ENCODE data around the gene CTDSPL.

Gene CTDSPL

DNA sequence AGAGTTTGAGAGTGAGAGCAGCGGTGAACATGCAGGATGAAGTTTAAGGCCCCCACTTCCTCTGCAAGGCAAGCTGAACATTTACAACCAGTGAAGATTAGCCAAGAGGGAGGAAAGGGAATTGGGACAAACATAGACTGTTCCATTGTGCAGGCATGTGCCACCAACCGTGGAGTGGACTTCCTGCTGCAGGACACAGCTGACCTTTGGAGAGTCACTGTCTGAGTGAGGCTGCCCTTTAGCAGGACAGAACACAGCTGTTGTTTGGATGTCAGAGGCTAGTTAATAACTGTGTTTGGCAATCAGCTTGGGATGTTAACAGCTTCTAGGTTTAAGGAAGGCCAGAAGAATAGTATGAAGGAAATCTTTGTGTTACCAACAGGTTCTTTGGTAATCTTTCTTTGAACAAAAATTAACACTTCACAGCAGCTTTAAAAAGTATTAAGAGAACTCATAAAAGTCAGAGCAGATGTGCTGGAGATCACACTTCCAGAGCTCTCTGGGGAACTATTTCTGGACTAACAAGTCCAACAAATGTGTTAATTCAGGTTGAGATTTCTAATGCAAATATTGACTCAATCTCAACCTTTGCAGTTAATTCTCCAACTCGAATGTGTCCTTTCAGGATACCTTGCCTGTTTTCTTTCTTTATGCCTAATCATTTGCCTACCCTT is 31.4 kb downstream of the CTDSPL start:
- DNase-seq, result no peak

- no peak for DNase-seq
These were observed 35.1 kb downstream of the CTDSPL start for GRCh38 chr3:37896827-37897226.

DNA sequence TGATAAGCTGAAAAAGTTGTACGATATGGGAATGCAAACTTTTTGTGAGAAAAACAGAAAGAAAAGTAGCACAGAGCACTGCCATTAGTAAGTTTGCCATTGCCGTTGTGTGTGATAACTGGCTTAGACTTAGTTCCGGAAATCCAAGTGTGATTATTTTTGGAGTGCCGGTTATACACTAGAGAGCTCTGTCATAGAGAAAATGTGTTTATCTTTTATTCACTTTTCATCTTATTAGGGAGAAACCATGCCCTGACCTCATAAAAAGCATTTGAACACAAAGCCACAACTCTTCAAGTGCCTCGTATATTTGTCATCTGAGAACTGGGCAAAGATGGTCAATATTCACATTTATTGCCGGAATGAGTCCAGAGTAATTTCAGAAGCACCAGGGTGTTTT is 36.1 kb downstream of the CTDSPL start:
- DNase-seq, result no peak

- no peak for DNase-seq
These were observed 36.7 kb downstream of the CTDSPL start for GRCh38 chr3:37898424-37898823.

- DNase-seq, result no peak
These were observed 37.5 kb downstream of the CTDSPL start for GRCh38 chr3:37899101-37899707.

GRCh38 chr3:37899711-37900306 is 38.1 kb downstream of the CTDSPL start:
- no peak for DNase-seq

DNA sequence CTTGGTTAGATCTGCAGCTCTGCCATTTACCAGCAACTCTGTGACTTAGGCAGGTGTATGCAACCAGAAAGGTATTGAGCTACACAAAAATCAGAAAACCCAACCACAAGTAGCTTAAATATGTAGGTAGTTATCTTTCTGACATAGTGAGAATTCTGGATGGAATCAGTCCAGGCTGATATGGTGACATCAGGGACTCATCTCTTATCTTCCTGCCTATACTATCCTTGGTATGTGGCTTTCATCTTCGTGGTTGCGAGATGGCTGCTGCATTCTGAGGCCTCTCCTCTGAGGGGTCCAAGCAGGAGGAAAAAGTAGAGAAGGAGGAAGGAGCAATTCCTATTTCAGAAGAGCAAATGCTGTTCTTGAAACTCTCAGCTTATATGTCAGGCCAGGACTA is 40.0 kb downstream of the CTDSPL start:
- no peak for DNase-seq

DNA sequence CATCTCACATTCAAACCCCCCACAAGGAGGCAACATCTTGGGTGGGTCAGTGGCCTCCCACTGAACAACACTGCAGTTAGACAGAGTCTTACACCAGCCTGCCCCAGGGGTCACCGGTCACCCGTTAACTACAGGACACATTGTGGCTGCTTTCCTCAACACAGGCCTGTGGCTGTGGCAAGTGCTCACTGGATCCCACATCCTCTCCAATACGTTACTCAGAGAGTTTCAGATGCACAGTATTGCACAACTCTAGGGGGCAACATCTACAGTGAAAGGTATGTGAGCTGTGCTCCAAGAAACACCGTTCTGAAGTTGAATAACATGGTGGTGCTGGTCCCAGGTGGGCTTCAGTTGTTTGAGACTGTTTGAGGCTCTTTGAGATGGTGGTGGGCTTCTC is 41.0 kb downstream of the CTDSPL start:
- DNase-seq, result no peak

DNA sequence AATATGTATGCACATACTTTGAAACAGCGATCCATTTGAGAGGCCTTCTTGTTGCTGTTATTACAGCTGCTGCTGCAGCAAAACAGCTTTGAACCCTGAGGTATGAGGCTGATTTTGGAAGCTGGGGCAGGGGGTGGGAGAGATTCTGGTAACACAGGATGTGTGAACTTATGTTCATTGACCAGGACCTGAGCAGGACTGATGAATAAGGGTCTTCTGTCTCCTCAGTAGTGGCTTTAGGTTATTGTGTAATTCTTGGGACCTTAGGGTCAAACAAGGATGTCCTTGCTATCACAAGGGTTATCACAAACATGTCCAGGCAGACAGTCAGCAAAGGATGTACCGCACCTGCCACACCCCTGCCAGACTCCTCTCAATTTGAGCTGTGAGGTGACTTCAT is 41.6 kb downstream of the CTDSPL start:
- DNase-seq, result no peak

- DNase-seq, result no peak
These were observed 42.1 kb downstream of the CTDSPL start for GRCh38 chr3:37903734-37904133.

- DNase-seq, result no peak
These were observed 42.9 kb downstream of the CTDSPL start for GRCh38 chr3:37904601-37905000.

GRCh38 chr3:37905346-37905745 is 43.7 kb downstream of the CTDSPL start:
- DNase-seq, result no peak

DNA sequence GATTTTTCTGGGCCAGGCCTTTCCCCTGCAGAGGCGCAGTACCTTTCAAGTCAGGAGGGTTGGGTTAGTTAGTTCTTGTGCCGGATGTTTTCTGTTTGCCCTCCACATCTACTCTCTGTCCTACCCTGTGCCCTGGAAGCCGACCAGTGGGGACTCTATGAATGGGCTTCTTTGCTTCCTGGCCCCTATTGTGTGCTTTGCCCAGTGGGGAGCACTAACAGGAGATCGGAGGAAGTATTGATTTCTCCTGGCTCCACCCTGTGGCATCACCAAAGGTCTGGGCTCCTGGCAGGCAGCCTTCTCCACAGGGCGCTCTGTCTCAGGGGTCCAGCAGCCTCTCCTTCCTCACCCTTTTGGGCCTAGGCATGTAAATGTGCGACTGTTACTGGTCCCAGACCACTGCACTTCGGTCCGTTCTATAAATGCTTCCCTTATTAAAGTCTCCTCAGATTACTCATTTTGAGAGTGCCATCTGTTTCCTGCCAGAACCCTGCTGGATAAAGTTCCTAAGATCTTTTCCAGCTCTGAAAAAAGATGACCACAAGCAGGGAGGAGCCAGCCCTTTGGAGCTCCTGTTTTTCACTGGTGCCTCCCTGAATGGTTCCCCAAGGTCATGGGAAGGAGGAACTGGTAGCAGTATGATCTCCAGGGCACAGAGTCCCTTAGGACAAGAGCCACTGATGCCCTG is 44.5 kb downstream of the CTDSPL start:
- peak; percentile 3 for DNase-seq

DNA sequence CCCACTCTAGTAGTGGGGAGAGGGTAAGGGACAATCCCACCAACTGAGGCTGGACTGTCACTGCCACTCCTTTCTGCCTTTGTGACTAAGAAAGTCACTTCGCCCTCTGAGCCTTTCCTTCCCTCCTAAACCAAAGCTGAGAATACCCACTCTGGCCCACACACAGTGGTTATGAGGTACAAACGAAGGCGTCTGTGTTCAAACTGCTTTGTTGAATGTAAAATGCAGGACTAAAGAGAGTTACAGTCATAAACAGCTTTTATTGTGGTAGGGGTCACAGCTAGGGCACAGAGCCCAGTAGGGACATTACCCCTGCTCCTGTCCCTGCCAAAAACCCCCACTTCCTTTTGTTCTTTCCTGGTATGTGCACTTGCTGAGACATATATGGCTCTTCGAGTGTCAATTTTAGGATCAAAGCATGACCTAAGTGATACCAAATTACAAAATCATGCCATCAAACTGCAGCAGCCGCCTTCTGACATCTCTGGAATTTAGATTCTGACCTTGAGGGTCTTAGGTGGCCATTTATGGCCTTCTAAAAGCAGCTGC is 45.1 kb downstream of the CTDSPL start:
- no peak for DNase-seq

GRCh38 chr3:37907371-37907770 is 45.7 kb downstream of the CTDSPL start:
- DNase-seq, result no peak

GRCh38 chr3:37907906-37908305 is 46.2 kb downstream of the CTDSPL start:
- no peak for DNase-seq

DNA sequence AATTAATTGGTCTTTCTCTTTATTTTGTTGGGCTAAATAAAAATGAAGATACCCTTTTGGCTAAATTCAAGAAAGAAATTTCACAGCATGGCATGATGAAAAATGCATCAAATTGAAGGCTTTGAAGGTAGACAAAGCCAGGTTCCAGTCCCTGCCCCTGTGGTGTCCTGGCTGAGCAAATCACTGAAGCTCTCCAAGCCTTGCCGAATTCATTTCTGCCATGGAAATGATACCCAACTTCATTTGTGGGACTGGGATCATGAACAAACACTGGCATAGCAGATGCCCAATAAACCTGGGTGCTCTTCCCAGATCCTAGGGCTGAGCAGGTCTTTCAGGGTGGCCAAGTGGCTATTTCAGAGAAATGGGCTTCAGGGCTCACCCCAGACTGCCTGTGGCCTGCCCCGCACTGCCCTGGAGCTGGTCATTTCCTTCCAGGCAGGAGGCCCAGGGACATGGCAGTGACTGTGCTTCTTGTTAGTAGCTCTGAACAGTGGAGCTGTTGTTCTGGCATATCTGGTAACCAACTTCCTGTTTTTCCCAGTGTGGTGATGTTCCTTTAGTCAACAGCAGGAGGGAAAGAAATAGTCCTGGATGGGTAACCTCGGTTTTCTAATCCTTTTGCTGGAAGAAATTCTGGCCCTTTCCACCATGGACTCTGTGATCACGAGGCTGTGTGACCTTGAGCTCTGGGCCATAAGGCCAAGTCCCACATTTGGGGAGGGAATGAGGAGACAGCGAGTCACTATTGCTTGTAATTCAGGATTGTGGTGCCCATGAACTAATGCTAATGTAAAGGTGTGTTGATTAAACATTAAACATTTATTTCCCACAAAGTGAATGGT is 47.6 kb downstream of the CTDSPL start:
- no peak for DNase-seq

- no peak for DNase-seq
These were observed 49.2 kb downstream of the CTDSPL start for GRCh38 chr3:37910671-37911400.

DNA sequence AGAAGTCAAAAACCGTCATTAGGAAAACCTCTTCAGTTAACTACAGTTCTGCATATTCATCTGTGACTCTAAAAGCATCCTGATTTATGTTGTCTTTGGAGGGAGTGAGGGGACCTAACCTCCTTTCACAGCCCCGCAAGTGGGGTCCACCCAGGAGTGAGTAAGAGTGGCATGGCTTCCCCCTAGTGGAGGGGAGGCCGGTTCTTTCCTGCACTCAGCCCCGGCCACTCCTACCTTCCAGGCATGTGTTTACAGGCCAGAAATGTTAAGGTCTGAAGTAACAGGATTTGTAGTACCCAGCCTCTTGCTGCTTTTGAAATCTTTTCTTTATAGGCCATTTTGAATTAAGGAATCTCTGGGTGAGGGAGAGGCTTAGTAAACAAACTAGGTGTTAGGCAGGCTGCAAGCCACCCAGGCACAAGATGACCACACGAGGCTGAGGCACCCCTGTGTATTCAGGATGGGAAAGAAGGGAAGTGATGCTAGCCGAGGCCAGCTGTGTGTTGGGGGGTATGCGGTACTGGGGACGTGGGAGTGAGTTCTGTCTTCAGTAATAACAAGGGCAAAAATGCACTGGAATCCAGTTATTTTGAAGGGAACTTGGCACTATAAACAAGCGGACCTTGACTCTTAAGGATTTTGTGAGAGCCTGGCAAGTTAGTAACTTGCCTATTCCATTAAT is 50.5 kb downstream of the CTDSPL start:
- no peak for DNase-seq

DNA sequence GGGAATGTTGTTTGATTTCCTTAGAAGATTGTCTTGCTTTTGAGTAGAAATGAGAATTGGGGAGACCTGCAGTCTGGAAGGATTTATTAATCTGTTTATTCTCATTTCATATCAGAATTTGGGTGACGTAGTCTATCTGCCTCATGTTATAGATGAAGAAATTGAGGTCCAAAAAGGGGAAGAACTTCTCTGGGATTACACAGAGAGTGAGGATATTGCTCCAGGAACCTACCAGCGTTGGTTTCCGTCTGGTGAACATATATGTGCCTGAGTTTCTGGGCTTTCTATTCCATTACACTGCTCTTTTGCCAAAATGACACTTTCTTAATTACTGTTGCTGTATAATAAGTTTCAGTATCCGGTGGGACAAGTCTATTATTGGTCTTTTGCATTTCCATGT is 51.8 kb downstream of the CTDSPL start:
- DNase-seq, result no peak

- DNase-seq, result no peak
These were observed 55.0 kb downstream of the CTDSPL start for GRCh38 chr3:37916685-37917084.
